DMS 273 (cell line): ENCODE measurements around the gene FHOD1.

ENCODE experiments used
- DNase-seq: peaks from one replicate; lab custom pipeline; 2025; ENCODE audit not compliant: unreplicated experiment; lab: John Stamatoyannopoulos, UW

FHOD1 gene

DNA sequence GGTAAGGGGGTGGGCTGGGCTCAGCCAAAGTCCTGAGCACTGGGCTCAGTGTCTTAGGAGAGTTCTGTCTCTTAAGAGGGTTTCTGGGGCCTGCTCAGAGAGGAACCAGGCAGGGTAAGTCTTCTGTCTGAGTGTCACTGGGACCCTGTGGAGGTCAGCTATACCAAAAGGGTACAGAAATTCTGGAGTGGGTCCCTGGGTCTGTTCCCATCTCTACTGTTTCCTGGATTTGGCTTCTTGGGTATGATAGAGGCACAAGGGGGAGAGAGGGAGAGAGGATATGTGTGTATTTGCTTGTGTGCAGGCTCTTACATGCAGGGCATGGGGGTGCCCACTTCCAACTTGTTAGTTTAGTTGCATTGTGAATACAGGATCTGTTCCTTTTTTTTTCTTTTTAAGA is 53.7 kb downstream of the FHOD1 start:
- no peak for DNase-seq

GRCh38 chr16:67192781-67193361 is 54.4 kb downstream of the FHOD1 start:
- DNase-seq: no peak

- peak; percentile 98 for DNase-seq
Measured at GRCh38 chr16:67191995-67192681, 55.1 kb downstream of the FHOD1 start, which contains the start of gene E2F4. E2F4 (plus strand) TSS chr16:67192155; CDS start chr16:67192228, 73 bp downstream.

DNA sequence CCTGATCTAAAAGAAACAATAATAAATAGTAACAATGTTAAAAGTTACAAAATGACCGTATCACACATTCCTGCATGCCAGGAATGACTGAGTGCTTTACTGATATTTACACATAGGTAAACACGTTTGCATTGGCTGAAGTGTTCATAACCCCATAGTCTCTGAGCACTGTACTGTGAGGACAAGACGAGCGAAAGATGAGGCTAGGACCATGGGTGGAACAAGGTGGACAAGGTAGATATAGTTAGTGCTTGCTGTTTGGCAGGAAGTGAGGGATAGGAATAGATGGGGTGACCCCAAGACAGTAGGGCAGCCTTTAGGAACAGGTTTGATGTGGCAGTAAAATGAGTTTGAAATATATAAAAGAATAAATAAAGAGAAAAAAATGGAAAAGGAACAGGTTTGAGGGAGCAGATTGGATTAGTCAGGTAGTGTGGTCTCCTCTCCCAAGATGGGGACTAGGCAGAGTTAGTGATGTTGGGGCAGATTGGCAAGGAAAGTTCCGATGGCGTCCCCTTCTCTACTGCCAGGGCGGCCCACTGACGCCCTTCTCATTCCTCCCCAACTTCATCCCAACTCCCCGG is 55.8 kb downstream of the FHOD1 start:
- no peak for DNase-seq

- DNase-seq: no peak
Measured at GRCh38 chr16:67190448-67191399, 56.6 kb downstream of the FHOD1 start.

DNA sequence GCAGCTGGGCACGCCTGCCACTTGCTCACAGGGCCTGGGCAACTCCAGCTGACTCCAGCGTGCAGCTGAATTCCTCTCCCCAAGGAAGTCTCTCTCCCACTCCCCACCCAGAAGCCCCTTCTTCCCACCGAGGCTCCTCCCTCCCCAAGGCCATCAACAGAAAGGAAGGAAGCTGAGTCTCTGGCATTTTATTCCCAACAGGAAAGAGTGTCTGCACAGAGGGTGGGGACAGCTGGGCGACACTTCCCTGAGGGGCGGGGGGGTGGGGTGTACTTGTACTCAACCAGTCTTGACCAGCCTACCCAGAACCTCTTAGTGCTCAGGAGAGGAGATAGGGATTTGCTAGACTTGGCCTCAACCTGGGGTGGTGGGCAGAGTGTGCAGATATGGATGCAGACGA is 57.2 kb downstream of the FHOD1 start, which contains the start of gene EXOC3L1:
Gene EXOC3L1 (minus strand): TSS at position 96 of the 400 bp plus-strand sequence. CDS start 460 bp downstream, outside the sequence.
- DNase-seq: no peak

- no peak for DNase-seq
Measured at GRCh38 chr16:67188798-67189197, 58.5 kb downstream of the FHOD1 start.

GRCh38 chr16:67188323-67188722 is 59.0 kb downstream of the FHOD1 start:
- no peak for DNase-seq

DNA sequence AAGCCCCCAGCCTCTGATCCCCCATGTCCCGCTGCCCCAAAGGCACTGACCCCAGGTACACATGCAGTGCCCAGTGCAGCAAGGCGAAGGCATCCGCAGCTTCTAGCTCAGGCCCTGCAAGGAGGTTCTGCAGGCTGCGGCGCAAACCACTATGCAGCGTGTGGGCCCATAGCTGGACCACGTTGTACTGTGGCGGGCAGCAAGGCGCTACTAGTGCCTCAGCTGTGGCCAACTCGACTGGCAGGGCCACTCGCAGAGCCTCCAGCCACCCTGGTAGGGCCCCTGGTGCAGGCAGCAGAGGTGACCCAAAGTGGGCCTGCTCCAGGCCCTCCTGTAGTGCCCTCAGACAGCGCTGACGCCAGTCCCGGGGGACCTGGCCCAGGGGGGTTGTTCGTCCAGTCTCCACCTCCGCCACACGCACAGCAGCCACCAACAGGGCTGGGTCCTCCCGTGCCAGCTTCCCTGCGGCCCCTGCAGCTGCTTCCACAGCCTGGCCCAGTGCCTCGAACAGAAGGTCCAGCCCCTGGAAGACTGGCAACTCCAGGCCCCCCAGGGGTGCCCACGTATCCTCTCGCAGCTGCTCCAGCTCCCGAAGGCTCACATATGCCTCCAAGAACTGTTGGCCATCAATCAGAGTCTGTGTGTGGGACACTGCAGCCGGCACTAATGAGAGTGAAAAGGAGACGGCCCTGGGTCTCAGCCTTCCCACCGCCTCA is 59.9 kb downstream of the FHOD1 start:
- DNase-seq: peak; percentile 95

- DNase-seq: no peak
Measured at GRCh38 chr16:67186550-67186950, 60.7 kb downstream of the FHOD1 start.

DNA sequence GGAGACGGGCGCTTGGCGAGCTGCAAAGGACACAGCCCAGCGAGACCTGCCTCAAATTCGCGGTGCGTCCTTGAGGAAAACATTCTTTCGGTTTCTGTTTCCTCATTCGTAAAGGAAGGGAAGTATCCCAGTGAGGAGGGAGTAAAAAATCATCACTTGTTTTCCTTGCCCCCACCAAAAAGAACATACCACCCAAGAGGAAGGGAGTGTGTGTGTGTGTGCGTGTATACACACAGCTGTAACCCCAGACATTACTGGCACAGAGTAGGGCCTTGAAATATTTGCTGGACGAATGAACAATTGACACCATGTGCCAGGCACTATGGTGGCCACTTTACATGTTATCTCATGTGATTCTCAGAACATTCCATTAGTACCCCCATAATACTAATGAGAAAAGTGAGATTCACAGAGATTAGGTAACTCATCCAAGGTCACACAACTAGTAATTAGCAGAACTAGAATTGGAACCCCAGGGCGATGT is 61.6 kb downstream of the FHOD1 start:
- DNase-seq: no peak

DNA sequence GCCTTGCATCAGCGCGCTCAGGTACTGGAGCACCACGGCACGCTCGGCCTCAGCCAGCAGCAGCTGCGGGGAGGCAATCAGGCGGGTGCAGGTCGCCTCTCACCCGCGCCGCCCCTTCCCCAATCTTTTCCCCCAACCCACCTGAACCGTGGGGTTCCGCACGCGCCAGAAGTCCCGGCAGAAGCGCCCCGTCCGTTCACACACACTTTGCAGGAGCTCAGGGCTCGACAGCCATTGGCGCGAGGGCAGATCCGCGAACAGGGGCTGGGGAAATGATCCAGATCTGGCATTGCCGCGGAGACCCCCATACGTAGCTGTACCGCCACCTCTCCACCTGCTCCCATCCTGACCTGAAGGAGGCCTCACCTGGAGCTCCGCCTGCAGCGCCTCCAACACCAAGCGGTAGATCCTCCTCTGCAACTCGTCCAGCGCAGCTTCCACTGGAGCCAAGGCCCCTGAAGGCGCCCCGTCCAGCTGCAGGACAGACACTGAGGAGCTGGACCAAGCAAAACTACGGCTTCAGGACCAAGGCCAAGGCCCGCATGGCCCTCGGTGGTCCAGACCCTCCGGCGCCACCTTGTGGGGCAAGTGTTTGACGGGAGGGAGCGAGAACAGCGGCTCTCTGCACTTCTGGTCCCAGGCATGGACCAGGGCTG is 62.2 kb downstream of the FHOD1 start:
- DNase-seq: peak; percentile 90

DNA sequence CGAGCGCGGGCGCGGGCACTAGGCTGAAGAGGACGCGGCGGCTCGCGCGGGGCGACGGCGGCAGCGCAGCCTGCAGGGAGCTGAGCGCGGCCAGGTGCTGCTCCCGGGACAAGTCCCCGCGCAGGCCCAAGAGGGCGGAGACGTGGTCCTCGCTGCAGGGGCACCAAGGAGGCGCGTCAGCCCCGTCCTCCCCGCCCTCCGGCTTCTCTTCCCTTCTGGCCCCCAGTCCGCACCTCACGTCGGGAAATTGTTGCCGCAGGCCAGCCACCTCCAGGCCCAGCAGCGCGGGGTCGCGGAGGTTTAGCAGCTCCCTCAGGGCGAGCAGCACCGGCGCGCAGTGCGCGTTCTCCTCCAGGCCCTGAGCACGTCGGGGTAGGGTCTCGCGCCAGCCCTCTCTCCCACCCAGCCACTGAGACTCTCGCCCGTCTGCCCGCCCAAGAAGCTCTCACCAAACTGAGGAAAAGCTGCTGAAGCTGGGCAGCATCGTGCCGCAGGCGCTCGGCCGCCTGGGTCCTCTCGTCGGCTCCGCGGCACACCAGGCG is 62.8 kb downstream of the FHOD1 start:
- DNase-seq: peak; percentile 87

DNA sequence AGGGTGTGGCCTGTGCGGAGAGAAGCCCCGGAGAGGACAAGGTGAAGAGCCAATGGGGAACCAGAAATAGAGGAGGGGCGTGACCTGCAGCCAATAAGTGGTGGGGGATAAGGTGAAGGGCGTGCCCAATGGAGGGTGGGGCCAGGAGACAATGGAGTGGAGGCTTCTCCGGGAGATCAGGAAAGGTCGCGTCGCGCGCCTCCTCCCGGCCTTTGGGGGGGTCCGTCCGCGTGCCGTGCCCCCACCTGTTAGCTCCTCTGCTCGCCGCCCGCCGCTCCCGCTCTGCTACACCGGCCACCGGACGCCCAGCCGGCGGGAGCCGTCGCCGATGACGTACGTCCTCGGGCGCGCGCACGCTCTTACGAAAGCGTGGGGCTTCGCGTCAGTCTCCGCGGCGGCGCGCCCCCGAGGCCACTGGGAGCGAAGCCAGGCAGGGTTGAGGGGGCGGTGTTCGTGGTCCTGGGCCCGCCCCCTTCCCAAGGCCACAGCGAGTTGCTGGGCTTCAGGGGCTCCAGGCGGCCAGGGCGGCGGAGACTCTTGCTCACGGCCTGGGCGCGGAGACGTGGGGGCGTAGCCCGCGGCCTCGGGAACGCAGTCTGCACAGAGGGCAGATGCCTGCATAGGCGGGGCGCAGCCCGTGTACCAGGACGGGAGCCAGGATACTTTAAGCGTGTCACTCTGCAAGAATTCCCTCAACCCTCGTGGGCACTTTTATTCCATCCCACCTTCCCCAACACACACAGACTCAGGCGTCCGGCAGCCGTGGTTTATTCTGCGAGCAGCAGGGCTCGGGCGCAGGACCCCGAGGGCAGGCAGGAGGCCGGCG is 63.4 kb downstream of the FHOD1 start, which contains the start of gene MATCAP1:
Gene MATCAP1 (minus strand): TSS at position 337 of the 826 bp plus-strand sequence. CDS start 3,353 bp downstream, outside the sequence.
- peak; percentile 98 for DNase-seq

DNA sequence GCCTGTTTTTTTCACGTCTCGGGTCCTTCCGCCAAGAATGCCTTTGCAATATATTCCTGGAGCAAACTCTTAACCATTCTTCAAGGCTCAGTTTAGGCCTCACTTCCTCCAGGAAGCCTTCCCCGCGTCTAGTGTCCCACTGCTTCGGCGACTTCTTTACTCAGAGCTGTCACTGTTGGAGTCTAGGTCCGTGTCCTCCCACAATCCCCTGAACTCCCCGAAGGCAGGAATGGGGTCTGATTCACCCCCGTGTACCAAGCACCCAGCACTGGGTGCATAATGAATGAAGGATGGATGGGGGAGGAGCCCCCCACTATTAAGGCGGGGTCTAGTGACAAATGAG is 64.0 kb downstream of the FHOD1 start:
- DNase-seq: no peak

- no peak for DNase-seq
Measured at GRCh38 chr16:67182288-67182687, 65.0 kb downstream of the FHOD1 start.

DNA sequence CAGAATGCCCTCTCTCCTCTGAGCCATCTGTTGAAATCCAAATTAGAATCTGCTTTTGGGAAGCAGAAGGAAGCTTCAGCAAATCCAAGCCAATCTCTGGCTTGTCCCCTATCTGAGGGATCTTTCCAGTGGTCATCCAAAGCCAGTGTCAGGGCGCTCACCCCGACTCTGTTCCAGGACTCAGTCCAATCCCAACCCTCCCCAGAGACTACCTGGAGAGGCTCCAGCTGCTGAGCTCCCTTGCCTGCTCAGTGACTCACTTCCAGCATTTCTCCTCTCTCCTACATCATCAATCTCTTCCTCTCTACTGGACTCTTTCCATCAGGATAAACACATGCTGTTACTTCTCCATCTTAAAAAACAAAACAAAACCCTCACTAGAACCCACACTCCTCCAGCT is 65.9 kb downstream of the FHOD1 start:
- DNase-seq: peak; percentile 72

- no peak for DNase-seq
Measured at GRCh38 chr16:67180166-67180565, 67.1 kb downstream of the FHOD1 start.
